NCI-H1105 (cell line): ENCODE results near the gene ULK4.
"Not testable (repeated sequence)": the region's sequence is repeated elsewhere in the genome, so short reads cannot be mapped to it uniquely, and the experiment has no call there.

ENCODE experiments used
- DNase-seq: peaks from one replicate; lab custom pipeline; 2025; lab: John Stamatoyannopoulos, UW

Gene ULK4

DNA sequence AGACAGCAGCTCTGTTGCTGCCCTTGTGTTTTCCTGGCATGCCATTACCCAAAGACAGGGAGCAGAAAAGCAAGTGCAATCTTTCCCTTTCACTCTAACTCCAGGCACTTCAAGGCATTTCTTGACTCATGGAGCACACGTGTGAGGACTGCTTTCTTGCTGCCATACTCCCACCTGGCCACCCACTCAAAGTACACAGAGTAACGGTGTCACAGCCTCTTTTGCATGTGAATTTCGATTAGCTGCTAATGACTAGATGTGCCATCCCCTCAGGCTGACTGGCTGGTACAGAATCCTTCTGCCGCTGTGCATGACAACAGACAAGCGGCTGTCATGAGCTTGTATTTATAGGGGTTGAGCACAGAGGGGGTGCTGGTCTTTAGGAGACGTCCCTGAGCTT, 382.0 kb downstream of the ULK4 start:
- DNase-seq, result no peak

GRCh38 chr3:41578798-41579197, 383.1 kb downstream of the ULK4 start:
- no peak for DNase-seq

- DNase-seq, result no peak
These were observed 386.2 kb downstream of the ULK4 start for GRCh38 chr3:41575724-41576123.

GRCh38 chr3:41574900-41575299, 387.0 kb downstream of the ULK4 start:
- DNase-seq, result no peak

DNA sequence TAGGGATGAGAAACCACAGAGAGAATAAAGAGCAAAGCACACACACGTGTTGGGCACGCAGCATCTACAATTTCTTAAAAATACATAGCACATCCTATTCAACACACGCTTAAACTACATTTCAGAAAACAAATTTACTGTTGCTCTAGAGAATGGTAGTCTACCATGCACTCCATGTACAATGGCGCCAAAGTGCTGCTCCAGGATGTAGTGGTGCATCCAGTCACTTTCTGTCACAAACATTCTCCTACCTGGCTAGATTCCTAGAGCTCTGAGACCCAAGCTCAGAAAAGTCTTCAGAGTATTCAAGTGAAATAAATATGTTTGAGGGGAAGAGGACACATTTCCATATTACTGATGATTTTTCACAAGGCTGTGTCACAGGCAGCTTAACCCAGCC, 388.3 kb downstream of the ULK4 start:
- DNase-seq, result no peak

GRCh38 chr3:41572092-41572491, 389.8 kb downstream of the ULK4 start:
- DNase-seq, result no peak

GRCh38 chr3:41569632-41570305, 392.1 kb downstream of the ULK4 start:
- no peak for DNase-seq

GRCh38 chr3:41565948-41566514, 395.9 kb downstream of the ULK4 start:
- no peak for DNase-seq

DNA sequence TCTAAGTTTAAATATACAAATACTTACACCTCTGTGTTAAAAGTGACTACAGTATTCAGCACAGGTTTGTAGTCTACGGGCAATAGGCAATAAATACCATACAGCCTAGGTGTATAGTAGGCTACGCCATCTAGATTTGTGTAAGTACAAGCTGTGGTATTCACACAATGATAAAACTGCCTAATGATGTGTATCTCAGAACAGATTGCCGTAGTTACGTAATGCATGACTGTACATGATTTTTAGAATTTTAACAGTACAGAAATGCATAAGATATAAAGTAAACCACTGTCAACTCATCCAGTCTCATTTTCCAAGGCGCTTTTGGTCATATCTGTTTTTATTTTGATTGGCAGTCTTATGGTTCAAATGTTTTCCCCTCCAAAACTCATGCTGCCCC, 396.9 kb downstream of the ULK4 start:
- DNase-seq, result no peak

DNA sequence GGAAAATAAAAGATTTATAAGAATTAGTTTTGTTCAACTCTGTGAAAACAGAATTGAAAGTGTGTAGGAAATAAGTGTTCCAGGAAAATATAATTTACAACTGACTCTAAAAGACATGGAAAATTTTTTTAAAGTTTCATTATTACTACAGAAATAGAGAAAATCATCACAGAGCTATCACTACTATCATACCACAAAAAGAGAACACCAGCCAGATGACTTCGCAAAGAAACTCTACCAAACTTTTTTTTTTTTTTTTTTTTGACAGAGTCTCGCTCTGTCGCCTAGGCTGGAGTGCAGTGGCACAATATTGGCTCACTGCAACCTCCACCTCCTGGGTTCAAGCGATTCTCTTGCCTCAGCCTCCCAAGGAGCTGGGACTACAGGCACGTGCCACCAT, 405.7 kb downstream of the ULK4 start:
- not testable (repeated sequence) for DNase-seq

GRCh38 chr3:41532976-41533375, 428.9 kb downstream of the ULK4 start:
- no peak for DNase-seq

- DNase-seq, result no peak
These were observed 434.8 kb downstream of the ULK4 start for GRCh38 chr3:41526995-41527573.

GRCh38 chr3:41525303-41526064, 436.4 kb downstream of the ULK4 start:
- DNase-seq, result no peak

DNA sequence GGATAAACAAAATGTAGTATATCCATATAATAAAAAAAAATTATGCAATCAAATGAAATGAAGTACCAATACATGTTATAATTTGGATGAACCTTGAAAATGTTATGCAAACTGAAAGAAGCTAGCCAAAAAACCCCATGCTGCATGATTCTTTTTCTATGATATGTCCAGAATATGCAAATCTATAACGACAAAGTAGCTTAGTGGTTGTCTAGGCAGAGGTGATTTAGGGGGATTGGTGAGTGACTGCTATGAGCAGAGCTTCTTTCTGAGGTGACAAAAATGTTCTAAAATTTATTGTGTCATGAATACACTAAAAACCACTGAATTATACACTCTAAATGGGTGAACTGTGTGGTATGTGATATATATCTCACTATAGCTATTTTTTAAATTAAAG, 438.0 kb downstream of the ULK4 start:
- DNase-seq, result no peak

DNA sequence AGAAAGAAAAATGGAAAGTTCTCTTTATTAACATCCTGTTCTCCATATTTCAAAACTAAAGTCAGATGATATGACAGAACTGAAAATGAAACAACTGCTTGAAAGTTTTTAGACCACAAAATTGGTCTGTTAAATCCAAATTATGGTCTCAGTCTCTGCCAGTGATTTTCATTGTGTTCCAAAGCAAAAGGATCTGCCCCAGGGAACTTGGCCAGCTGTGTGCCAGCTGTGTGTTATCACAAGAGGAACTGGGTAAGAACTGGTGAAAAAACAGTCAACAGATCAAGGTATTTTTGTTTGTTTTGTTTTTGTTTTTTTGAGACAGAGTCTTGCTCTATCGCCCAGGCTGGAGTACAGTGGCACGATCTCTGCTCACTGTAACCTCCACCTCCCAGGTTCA, 439.3 kb downstream of the ULK4 start:
- DNase-seq, result no peak

DNA sequence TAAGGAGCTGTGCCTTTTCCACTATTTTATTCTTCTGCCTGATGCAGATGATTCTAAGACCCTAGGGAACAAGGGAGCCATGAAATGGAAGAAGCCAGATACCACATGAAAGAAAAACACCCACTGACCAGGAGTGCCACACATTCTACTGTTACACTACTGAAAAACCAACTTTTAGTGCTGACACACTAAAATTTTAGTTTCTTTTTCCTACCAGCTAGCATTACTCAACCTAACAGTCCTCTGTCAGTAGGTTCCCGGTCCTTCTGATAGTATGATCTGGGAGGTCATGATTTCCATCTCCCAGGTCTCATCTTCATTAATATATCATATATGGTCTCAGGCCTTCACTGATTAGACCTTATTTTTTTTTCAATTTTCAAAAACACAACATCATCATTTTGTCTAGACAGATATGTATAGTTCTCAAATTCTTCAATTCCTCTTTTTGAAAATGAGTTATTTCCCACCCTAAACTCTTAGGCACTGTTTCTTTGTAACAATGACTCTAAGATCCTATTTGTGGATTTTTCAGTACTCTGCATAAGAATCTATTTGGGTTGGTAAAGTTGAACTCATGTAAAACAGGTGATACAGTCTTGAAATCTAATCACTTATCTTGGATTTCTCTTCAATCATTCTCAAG, 440.8 kb downstream of the ULK4 start:
- no peak for DNase-seq

- no peak for DNase-seq
These were observed 442.2 kb downstream of the ULK4 start for GRCh38 chr3:41519746-41520145.

DNA sequence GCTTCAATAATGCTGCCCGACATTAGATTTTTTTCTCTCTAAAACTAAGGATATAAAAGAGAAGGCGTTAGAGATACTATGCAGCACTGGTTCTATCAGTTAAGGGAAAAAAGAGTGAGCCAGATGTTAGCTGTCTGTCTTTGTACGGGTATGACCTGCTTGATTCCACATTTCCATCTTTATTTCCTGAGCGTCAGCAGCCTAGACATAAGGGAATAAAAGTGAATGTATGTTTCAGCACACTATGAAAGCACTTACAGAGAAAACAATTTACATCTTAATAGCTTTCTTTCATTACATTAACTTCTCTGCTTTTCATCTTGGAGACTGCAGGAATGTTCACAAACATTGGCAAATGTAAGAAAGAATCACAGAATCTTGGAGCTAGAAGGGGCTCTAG, 443.3 kb downstream of the ULK4 start:
- DNase-seq, result no peak

GRCh38 chr3:41508063-41508696, 453.7 kb downstream of the ULK4 start:
- DNase-seq, result no peak

GRCh38 chr3:41507336-41508062, 454.4 kb downstream of the ULK4 start:
- no peak for DNase-seq

GRCh38 chr3:41503998-41504623, 457.8 kb downstream of the ULK4 start:
- DNase-seq, result no peak
